H7 (cell line): Measurements from ENCODE around the gene SAMD10. TPM values are rescaled to one million over a fixed set of nuclear protein-coding genes. Genes with fewer than 3 reads are reported as not detected.

Experiments used
- DNase-seq: peaks from one replicate; pipeline ENCODE4 v3.0.0; 2012
- H3K27me3 ChIP-seq: 2 replicates; pipeline ENCODE4 v1.6.0; 2011; ENCODE audit warnings: mild to moderate bottlenecking, low read length; ENCODE audit not compliant: control insufficient read depth, insufficient read depth
- H3K36me3 ChIP-seq: replicated peaks from 2 replicates; pipeline ENCODE4 v1.5.1; 2011; ENCODE audit warnings: low read length; ENCODE audit not compliant: control insufficient read depth, insufficient read depth
- H3K4me3 ChIP-seq: 2 replicates; pipeline ENCODE4 v1.5.1; 2011; ENCODE audit warnings: low read depth, mild to moderate bottlenecking, control low read depth, low read length, moderate library complexity; ENCODE audit not compliant: insufficient read depth
- total RNA-seq: library from RNA; depleted of rRNA; stranded (reverse); fragments of >200 nt; shearing (Covaris generic); gene quantifications from 2 replicates; pipeline ENCODE4 v1.2.3, GENCODE V29; 2014

SAMD10 gene
- total RNA-seq, 1 experiment from 2014 or later, result 3.8 TPM

DNA sequence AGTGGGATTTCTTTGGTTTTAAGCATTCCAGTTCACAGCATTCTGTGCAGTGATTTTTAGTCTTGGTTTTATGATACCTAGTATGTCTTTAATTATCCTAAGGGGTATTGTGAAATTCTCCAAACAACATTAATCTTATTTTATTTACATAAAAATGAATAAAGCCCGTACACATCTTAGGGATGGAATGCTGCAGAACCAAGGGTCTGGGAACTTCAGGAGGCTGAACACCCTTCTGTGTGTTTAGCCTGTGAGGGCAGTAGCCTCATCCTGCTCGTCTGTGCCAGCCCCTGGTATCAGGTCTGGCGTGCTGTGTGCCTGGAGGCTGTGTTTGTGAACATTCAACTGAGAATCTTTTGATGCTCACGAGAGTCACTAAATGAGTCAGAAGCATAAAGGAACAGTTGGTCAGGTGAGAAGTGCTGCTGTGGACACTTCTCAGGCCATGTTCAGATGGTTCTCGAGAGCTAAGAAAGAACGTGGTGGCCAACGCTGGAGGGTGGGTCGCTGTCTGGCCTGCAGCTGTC, 31.3 kb upstream of the SAMD10 start:
- H3K36me3 ChIP-seq, result peaks cover 25% of the 10 kb centered on the region
- H3K4me3 ChIP-seq, result no peak overlapping the region
- H3K27me3 ChIP-seq, result no peaks in the 10 kb centered on the region
- DNase-seq, result no peak

DNA sequence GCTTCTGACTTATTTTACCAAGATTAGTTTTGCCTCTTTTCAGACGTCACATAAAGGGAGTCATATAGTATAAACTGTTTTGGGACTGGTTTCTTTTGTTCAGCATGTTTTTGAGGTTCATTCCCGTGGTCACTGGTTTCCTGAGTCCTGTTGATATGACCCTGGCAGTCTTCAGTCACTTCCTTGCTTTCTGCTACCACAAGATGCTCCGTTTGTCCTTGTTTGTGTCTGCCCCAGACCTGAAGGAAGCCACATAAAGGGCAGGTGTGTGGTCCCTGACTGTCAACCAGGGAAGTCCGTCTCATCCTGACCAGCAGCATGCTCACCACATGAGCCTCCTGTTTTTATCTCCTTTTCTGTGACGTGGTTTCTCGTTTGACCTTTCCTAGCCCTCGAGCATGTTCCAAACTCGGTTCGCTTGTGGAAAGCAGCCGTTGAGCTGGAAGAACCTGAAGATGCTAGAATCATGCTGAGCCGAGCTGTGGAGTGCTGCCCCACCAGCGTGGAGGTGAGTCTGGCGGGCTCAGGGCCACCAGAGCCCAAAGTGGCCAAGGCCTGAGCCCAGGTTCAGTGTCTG, 30.5 kb upstream of the SAMD10 start:
- peaks cover 27% of the 10 kb centered on the region for H3K36me3 ChIP-seq
- no peaks in the 10 kb centered on the region for H3K27me3 ChIP-seq
- DNase-seq, result peak; percentile 18
- no peak overlapping the region for H3K4me3 ChIP-seq

DNA sequence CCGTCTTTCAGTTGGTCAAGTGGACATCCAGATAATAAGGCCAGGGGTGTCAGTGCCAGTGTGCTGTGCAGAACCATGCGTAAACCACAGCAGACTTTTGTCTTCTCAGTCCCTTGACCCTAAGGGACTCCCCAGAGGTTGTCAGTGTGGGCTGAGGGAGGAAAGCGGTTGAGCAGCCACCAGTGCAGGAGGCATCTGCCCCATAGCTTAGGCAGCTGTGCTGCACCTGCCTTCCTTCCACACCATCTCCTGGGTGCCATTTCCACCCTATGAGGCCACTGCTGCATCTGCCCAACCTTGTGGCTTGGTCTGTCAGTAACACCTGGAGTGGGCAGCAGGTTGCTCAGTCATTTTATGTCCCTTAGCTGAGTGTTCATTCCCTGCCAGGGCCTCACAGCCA, 27.5 kb upstream of the SAMD10 start:
- peak; percentile 32 for DNase-seq
- peaks cover 28% of the 10 kb centered on the region for H3K36me3 ChIP-seq
- H3K4me3 ChIP-seq, result no peak overlapping the region
- H3K27me3 ChIP-seq, result no peaks in the 10 kb centered on the region

DNA sequence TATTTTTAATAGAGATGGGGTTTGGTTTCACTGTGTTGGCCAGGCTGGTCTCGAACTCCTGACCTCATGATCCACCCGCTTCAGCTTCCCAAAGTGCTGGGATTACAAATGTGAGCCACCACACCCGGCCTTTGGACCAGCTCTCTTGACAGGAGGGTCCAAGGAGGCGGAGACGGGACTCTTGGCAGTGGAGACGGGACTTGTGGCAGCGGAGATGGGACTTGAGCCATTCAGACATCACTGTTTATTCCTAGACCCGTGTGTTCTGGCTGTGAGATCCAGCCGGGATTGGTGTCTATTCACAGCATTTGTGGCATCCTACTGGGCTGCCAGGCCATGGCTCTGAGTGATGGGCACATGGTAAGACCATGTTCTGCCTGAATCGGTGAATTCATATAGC, 27.0 kb upstream of the SAMD10 start:
- DNase-seq, result no peak
- no peak overlapping the region for H3K4me3 ChIP-seq
- peaks cover 30% of the 10 kb centered on the region for H3K36me3 ChIP-seq
- no peaks in the 10 kb centered on the region for H3K27me3 ChIP-seq

DNA sequence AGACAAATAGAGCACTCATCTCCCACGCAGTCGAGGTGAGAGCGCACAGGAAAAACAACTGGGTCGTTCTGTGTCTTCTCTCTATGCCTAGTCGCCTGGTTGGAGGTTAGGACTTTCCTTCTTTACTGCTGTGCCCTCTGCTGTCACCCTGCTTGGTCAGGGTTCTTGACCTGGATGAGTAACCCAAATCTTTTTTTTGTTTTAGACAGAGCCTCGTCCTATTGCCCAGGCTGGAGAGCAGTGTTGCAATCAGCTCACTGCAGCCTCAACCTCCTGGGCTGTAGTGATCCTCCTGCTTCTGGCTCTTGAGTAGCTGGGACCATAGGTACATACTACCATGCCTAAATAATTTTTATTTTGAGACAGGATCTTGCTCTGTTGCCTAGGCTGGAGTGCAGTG, 26.0 kb upstream of the SAMD10 start:
- Histone ChIP-seq H3K27me3 (no peaks in the 10 kb centered on the region), H3K36me3 (peaks cover 30% of the 10 kb centered on the region)
- no peak for DNase-seq

DNA sequence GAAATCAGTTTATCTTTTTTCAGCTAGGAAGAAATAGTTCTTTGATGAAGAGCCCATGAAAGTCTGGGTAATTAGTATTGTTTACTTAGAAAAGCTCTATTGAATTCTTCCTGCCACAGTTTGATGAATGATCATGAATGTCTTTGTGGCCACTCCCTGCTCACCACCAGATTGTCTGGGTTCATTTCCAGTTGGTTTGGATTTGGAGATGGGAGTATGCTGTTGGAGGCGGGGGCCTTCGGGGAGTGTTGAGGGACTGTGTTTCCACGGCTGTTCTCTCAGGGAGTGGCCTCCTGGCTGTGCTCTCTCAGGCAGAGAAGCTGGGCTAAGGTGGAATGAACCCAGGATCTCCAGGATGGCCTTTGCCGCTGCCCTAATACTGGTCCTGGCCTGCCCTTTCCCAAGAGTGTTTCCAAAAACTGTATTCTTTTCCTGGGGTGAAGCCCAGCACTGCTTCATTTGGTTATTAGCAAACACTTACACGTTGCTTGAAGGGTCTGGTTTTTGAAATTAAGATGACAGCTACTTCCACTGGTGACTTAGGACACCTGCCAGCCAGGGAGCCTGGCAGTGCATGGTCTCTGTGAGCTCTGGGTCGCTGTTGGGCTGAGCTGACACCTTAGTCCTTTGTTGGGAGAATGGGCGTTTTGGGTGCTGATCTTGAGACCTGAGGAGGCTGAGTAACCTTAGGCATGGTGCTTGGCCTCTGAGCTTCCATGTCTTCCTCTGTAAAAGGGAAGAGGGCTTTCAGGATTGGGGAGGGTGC, 24.7 kb upstream of the SAMD10 start:
- Histone ChIP-seq H3K4me3 (no peak overlapping the region), H3K36me3 (peaks cover 34% of the 10 kb centered on the region), H3K27me3 (no peaks in the 10 kb centered on the region)
- DNase-seq, result no peak

More for the DNA sequence above, 26.0 kb upstream of the SAMD10 start:
- no peak overlapping the region for H3K4me3 ChIP-seq

DNA sequence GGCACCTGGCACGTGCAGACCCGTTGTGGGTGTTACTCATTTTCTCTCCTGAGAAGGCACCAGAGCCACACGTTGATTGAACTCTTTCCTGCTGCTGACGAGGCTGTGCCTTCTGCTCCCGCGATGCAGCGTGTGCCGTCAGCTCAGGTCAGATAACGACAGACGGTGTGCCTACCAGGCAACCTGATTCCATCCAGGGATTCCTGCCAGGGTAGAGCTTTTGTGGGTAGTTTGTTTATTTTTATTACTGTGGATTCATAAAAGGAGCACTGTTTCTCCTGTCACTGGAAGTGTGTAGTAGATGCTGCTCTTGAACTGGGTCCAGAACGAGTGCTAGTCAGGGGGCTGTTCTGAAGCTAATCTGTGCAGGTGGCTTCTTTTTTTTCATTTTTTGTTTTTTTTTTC, 22.2 kb upstream of the SAMD10 start:
- peaks cover 33% of the 10 kb centered on the region for H3K36me3 ChIP-seq
- no peaks in the 10 kb centered on the region for H3K27me3 ChIP-seq
- DNase-seq, result no peak
- H3K4me3 ChIP-seq, result no peak overlapping the region

DNA sequence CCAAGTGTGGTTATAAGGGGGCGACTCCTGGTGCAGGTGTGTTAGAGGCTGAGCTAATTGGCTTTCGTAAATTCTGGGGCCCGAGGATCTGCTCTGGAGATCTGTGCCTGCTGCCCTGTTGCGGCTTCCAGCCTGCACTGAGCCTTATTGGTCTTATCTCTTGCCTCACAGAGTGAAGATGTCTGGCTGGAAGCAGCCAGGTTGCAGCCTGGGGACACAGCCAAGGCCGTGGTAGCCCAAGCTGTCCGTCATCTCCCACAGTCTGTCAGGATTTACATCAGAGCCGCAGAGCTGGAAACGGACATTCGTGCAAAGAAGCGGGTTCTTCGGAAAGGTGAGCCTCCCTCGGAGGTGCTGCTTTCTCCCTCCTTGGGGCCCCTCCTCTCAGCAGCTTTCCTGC, 21.5 kb upstream of the SAMD10 start:
- no peak for DNase-seq
- Histone ChIP-seq H3K27me3 (no peaks in the 10 kb centered on the region), H3K36me3 (peaks cover 33% of the 10 kb centered on the region), H3K4me3 (no peak overlapping the region)

DNA sequence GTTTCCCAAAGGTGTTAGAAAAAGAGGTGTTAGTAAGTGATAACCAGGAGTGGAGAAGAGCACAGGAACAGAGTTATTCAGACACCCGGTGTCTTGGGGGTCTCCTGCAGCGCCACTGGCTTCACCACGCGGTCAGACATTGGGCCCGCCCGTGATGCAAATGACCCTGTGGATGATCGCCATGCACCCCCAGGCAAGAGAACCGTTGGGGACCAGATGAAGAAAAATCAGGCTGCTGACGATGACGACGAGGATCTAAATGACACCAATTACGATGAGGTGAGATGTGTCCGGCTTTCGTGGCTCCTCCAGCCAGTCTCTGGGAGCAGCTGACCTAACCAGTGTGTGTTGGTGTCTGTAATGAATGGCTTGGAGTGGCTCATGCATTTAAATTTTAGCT, 3.5 kb upstream of the SAMD10 start:
- no peak overlapping the region for H3K4me3 ChIP-seq
- peaks cover 16% of the 10 kb centered on the region for H3K36me3 ChIP-seq
- H3K27me3 ChIP-seq, result peaks cover 7% of the 10 kb centered on the region; the same call in 1 of the 2 replicates
- no peak for DNase-seq

DNA sequence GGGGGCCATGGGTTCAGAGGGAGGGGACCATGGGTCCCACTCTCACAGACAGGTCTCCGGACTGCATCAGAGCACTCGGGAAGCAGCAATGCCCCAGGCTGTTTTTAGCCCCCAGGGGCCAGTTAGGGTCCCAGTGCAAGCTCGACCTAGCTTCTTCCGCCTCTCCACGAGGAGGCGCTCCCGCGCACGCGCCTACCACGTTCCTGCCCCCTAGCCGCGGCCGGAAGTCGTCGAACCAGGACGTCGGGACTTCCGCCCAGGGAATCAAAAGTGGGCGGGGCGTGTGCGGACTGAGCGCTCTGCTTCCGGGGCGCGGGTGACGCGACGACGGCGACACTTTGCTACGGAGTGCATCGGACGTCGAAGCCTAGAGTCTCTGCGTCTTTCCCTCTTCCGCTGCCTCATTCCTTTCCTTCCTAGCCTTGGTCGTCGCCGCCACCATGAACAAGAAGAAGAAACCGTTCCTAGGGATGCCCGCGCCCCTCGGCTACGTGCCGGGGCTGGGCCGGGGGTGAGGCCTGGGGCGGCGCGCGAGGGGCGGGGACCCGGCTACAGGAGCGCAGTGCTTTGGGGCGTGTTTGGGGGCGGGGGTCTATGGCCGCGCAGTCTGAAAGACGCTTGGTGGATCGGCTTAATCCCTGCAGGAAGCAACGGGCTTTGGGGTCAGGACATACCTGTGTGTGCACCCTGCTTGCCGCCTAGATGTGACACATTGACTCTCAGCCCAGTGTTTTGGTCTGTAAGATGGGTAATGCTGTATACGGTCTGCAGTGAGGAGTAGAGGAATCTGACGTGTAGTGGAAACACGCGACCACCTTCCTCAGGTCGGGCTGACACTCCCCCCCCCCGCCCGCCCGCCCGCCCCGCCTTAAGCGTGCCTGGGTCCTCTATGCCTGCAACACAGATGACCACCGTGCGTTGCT, 1.6 kb upstream of the SAMD10 start, which contains the start of gene PRPF6:
Gene PRPF6, plus strand, starts transcription at position 327 of the 923 bp plus-strand sequence. Its CDS starts 114 bp downstream, at position 441.
- H3K36me3 ChIP-seq, result peaks cover 13% of the 10 kb centered on the region

DNA sequence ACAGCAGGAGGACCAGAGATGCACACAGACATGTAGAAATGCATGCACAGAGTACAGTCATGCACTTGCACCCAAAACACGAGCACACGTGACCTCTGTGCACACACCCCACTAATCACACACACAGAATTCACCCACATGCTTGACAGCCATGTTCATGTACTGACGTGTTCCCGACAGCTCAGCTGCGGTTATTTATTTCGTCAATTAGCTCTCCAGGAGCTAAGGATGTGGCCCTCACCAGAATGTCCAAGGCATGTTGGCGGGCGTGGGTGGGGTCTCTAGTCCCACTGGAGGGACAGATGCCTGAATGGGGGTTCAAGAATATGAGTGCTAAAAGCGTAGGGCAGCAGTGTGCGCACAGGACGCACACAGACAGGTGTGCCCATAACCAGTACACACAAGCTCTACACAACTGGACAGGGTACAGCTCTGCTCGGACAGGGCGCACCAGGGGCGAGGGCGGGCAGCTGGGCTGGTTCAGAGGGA, 919 bp upstream of the SAMD10 start:
- peaks cover 8% of the 10 kb centered on the region; the same call in 1 of the 2 replicates for H3K27me3 ChIP-seq
- DNase-seq, result no peak
- peaks cover 10% of the 10 kb centered on the region for H3K36me3 ChIP-seq
- H3K4me3 ChIP-seq, result peak overlapping the region; percentile 80; the same call in 1 of the 2 replicates

More for the DNA sequence above, 1.6 kb upstream of the SAMD10 start, which contains the start of gene PRPF6:
- Histone ChIP-seq H3K4me3 (peak within 1 kb of the TSS; percentile 80), H3K27me3 (peaks cover 8% of the 10 kb centered on the region; the same call in 1 of the 2 replicates)
- DNase-seq, result peak; percentile 99

DNA sequence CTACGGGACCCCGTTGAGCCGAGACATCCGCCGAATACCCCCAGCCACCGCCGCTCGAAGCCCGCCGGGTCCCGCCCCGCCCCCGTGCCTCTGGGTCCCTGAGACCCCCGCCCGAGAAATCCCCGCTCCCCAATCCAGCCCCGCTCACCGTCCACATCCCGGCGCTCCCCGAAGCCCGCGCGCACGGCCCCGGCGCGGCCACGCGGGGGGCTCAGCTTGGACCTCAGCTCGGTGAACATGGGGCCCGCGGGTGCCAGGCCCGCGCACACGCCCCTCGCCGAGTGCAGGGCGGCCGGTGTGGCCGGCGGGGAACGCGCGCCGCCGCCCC, 249 bp downstream of the SAMD10 start:
- peak; percentile 88 for DNase-seq
- peak overlapping the region; percentile 80 for H3K4me3 ChIP-seq
- peaks cover 8% of the 10 kb centered on the region; the same call in 1 of the 2 replicates for H3K27me3 ChIP-seq
- H3K36me3 ChIP-seq, result 0 out of 2 replicates have a peak, but pooled peaks cover 1% of the 10 kb centered on the region

DNA sequence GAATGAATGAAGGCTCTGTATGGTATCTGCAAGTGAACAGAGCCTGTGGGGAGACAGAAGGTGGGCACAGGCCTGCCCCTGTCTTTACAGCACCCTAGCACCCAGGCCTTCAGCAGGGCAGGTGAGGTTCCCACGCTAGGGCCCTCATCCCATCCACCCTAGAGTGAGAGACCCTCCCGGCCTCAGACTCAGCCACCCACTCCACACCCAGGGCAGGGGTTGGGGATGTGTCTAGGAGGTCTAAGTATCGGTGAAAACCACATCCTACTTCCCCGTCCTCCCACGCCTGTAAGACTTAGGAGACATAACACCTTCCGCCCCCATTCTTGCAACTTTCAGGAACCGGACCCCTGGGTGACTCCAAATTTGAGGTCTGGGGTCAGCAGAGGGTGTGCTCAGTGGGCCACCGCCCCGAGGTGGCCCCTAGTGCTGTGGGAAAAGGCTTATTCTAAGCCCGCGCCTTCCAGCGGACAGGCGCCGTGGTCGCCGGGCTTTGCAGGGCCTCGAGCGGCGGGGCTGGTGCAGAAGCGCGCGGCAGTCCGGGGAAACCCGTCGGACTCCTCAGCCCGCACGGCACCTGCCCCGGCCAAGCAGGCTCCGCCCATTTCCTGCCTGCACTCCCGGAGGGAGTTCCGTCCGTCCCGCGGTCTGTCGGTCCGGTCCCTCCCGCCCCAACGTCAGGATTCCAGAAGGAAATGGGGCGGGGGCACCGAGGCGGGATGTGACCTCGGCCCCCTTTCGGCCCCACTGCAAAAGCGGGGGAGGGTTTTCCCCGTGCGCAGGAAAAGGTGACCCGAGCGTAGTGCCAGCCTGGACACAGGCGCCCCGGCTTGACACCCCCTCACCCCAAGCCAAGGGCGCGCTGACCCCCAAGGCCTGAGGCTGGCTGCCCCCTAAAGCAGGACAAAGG, 868 bp downstream of the SAMD10 start:
- H3K36me3 ChIP-seq, result 0 out of 2 replicates have a peak, but pooled peaks cover 1% of the 10 kb centered on the region
- peak overlapping the region; percentile 80 for H3K4me3 ChIP-seq
- DNase-seq, result peak; percentile 93
- peaks cover 8% of the 10 kb centered on the region; the same call in 1 of the 2 replicates for H3K27me3 ChIP-seq
